Measurements from ENCODE around the gene ATXN1.
"Not testable (repeated sequence)": the region's sequence is repeated elsewhere in the genome, so short reads cannot be mapped to it uniquely, and the experiment has no call there.

Gene ATXN1

DNA sequence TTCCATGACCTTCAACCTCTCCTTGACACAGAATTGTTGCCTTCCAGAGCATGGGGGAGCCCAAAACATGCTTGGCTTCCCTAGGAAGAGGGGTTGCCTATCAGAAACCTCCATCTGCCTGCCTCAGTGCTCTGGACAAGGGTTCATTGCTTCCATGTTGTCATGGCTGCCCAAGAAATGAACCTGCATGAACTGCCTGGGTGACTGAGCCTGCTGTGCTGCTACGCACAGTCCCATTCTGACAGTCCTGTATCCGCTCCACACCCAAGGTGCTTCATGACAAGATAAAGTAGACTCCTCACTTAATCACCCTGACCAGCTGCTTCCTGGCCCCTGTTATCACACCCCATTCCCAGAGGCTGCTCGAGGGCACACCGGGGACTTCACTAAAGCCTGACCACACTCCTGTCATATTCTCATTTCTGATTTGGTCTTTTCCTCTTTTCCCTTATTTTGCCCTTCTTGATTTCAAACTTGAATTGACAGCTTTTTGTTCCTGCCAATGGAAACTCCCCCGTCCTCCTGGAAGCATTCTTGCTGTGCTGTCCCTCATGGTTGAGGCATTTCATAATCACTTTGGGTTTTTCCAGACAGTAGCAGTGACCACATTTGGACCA lies 491.0 kb downstream of the ATXN1 start:
- in situ Hi-C loops (cut with HindIII; ENCODE audit: low pct_ligation_motif_present, low pct_unique_long_range_greater_than_20kb, low sequenced_read_pairs), result no loop called here
- DNase-seq, result no peak

DNA sequence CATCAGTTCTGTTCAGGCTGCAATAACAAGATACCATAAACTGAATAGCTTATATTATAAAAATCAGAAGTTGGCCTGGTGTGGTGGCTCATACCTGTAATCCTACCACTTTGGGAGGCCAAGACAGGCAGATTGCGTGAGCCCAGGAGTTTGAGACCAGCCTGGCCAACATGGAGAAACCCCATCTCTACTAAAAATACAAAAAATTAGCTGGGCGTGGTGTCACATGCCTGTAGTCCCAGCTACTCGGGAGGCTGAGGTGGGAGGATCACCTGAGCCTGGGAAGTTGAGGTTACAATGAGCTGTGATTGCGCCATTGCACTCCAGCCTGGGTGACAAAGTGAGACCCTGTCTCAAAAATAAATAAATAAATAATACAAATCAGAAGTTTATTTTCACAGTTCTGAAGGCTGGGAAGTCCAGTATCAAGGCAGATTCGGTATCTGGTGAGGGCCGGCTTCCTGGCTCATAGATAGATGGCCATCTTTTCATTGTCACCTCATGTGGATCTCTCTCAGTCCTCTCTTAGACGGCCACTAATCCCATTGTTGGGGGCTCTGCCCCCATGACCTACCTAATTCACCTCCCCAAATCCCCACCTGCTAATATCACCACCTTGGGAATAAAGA lies 491.7 kb downstream of the ATXN1 start:
- DNase-seq; in situ Hi-C loops (cut with HindIII; ENCODE audit: low pct_ligation_motif_present, low pct_unique_long_range_greater_than_20kb, low sequenced_read_pairs): not testable (repeated sequence)

DNA sequence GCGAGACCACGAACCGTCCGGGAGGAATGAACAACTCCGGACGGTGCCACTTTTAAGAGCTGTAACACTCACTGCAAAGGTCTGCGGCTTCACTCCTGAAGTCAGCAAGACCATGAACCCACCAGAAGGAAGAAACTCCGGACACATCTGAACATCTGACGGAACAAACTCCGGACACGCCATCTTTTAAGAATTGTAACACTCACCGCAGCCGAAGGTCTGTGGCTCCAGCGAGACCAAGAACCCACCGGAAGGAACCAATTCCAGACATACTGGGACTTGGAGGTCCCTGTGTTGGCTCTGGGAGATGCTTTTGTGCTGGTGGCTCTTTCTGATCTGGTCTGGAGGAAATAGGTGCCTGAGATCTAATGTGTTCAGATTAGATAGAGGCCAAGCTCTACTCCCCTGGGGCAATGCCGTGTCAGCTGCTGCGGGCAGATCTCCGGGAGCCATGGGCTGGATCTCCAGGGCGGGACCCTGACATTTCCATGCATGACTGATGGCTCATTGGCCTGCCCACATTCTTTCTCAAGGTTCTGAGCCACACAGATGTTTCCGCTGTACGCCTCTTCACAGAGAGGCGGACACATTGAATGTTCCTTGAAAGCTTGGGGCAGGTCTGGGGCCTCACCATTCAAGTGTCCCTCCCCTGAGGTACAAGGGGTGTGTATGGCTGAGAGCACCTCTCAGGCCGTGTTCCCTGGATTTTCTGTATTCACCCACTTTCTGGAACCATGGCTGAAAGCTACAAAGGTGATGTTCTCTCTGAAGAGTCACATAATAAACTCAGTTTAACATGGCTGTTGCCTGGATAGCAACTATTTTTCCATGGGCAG lies 493.6 kb downstream of the ATXN1 start:
- in situ Hi-C loops (cut with HindIII; ENCODE audit: low pct_ligation_motif_present, low pct_unique_long_range_greater_than_20kb, low sequenced_read_pairs), result no loop called here
- DNase-seq, result no peak

DNA sequence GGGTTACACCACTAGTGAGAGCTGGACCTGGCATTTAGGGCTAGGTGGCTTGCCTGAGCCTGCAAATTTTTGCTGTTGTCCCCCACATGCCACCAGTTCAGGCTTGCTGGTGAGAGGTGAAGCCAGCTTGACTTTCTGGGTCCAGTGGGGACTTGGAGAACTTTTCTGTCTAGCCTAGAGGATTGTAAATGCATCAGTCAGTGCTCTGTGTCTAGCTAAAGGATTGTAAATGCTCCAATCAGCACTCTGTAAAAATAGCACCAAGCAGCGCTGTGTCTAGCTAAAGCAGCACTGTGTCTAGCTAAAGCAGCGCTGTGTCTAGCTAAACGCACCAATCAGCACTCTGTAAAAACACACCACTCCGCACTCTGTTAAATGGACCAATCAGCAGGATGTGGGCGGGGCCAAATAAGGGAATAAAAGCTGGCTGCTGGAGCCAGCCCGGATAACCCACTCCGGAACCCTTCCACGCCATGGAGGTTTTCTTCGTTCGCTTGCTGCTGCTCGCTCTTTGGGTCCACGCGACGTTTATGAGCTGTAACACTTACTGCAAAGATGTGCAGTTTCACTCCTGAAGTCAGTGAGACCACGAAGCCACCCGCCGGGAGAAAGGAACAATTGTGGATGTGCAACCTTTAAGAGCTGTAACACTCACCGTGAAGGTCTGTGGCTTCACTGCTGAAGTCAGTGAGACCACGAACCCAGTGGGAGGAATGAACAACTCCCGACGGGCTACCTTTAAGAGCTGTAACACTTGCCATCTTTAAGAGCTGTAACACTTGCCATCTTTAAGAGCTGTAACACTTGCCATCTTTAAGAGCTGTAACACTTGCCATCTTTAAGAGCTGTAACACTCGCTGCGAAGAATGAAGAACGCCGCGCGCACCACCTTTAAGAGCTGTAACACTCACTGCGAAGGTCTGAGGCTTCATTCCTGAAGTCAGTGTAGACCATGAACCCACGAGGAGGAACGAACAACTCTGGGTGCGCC lies 495.6 kb downstream of the ATXN1 start:
- in situ Hi-C loops (cut with HindIII; ENCODE audit: low pct_ligation_motif_present, low pct_unique_long_range_greater_than_20kb, low sequenced_read_pairs), result no loop called here
- DNase-seq, result no peak

DNA sequence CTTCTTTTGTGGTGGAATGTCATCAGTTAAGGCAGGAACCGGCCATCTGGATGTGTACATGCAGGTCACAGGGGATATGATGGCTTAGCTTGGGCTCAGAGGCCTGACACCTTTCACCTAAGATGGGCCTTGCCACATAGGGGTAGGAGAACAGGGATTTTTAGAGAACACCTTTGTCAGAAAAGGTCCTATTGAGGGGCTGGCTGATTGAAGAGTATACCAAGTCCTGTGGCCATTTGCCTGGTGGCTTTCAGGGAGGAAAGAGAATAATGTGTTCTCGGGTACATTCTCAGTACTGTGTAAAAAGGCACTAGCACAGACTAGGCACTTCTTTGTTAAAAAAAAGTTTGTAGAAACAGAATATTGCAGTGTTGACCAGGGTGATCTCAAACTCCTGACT lies 496.5 kb downstream of the ATXN1 start:
- no peak for DNase-seq
- in situ Hi-C loops (cut with HindIII; ENCODE audit: low pct_ligation_motif_present, low pct_unique_long_range_greater_than_20kb, low sequenced_read_pairs), result no loop called here

DNA sequence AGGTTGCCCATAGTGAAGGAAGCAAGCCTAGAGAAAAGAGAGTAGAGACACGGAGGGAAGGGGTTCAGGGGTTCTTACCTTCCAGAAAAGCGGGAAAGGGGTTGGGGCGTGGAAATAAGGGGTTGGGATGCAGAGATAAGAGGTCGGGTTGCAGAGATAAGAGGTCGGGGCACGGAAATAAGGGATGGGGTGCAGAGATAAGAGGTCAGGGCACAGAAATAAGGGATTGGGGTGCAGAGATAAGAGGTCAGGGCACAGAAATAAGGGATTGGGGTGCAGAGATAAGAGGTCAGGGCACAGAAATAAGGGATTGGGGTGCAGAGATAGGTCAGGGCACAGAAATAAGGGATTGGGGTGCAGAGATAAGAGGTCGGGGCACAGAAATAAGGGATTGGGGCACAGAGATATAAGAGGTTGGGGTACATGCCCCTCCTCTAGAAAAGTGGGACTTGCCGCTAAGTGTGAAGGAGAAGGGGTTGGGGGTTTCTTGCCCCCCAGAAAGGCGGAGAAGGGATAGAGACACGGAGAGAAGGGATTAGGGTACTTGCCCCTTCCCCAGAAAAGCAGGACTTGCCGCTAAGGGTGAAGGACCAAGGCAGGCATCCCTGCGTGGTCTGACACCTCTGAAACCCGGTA lies 497.7 kb downstream of the ATXN1 start:
- in situ Hi-C loops (cut with HindIII; ENCODE audit: low pct_ligation_motif_present, low pct_unique_long_range_greater_than_20kb, low sequenced_read_pairs), result not testable (repeated sequence)

DNA sequence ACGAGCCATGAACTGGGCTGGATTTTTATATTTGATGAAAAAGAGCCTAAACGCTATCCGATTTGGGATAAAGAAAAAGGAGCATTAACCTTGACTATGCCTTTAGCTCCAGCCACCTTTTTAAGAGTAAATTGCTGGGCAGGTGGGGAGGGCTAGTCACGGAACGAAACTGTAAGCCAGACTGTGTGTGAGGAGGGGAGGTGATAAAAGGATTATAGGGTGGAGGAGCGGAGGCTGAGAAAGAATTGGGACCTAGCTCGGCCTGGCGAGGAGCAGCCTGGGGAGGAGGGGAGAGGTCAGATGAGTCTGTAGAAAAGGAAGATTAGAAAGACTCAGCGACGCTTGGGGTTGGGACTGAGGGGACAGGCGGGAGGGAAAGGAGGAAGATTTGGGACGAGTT lies 498.5 kb downstream of the ATXN1 start:
- in situ Hi-C loops (cut with HindIII; ENCODE audit: low pct_ligation_motif_present, low pct_unique_long_range_greater_than_20kb, low sequenced_read_pairs), result not testable (repeated sequence)

More for the DNA sequence above, 497.7 kb downstream of the ATXN1 start:
- DNase-seq, result not testable (repeated sequence)

DNA sequence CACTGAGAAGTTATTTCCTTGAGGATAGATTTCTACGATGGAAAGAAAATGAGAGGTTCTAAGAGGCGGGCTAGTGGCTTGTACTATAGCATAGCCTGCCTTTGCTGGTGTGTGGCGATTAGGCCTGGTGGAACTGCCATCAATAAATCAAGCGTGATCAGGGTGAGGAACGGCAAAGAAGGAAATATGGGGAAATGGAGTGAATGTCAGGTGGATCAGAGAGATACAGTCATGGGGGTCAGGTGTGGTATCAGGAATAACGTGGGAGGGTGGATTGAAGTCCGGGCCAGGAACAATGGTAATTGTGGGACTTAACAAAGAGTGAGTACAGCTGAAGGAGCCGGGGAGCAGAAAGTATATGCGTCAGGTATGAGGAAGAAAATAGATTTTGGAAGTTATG lies 500.7 kb downstream of the ATXN1 start:
- DNase-seq; in situ Hi-C loops (cut with HindIII; ENCODE audit: low pct_ligation_motif_present, low pct_unique_long_range_greater_than_20kb, low sequenced_read_pairs): not testable (repeated sequence)

More for the DNA sequence above, 498.5 kb downstream of the ATXN1 start:
- not testable (repeated sequence) for DNase-seq

DNA sequence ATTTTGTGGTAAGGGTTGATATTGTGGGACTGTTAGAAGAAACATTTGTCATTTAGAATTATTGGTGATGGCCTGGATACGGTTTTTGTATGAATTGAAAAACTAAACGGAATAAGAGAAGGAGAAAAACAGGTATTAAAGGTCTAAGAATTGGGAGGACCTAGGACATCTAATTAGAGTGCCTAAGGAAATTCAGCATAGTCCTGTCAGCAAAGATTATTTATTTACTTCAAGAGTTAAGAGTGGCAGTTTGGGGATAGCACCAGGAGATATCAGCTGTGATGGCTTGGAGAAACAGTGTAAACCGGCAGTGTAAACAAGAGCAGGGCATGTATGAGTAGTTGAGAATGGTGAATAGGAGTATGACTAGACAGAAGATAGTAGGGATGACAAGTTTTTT lies 501.7 kb downstream of the ATXN1 start:
- DNase-seq; in situ Hi-C loops (cut with HindIII; ENCODE audit: low pct_ligation_motif_present, low pct_unique_long_range_greater_than_20kb, low sequenced_read_pairs): not testable (repeated sequence)

DNA sequence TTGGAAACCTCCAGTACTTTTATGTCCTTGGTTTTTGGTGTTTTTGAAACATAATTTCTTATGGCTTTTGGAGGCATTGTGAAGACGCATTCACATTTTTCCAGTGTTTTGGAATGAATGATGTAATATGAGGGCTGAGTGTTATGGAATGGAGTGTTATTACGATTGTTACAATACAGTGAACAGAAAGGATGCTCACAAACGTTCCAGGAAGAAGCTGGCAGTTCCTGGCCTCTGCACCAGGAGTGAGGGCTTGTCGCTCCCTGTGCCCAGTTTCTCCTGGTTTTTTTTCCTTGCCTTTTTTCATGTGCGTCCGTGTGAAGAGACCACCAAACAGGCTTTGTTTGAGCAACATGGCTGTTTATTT lies 502.6 kb downstream of the ATXN1 start:
- in situ Hi-C loops (cut with HindIII; ENCODE audit: low pct_ligation_motif_present, low pct_unique_long_range_greater_than_20kb, low sequenced_read_pairs), result no loop called here
- no peak for DNase-seq

DNA sequence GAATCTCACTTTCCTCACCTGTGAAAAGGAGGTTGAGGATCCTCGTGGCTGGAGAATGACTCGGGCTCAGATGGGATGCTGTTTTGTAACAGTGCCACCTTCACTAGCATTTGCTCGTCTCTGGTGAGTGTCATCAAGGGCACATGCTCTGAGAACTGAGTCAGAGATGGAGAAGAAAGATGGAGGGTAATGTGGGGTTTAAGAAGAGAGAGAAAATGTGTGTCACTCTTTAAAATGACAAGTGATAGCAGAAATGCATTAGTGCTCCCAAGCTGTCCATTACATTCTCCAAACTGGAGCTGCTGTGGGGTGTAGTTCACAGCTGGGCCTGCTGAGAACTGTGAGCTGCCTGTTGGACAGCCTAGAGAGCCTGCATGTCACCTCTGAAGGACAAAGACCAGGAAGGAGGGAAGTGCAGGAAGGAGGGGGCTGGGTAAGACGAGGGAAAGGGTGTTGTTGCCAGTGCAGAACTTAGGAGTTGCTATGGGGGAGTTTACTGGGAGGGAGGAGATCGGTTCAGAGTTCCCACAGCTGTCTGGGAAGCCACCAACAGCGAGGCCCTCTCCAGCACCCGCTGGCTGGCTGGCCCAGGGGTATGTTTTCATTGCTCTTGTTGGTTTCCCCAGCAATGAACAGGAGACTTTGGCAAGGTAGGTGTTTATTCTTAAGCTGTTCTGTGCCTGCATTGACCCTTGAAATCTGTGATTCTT lies 503.1 kb downstream of the ATXN1 start:
- DNase-seq, result no peak

DNA sequence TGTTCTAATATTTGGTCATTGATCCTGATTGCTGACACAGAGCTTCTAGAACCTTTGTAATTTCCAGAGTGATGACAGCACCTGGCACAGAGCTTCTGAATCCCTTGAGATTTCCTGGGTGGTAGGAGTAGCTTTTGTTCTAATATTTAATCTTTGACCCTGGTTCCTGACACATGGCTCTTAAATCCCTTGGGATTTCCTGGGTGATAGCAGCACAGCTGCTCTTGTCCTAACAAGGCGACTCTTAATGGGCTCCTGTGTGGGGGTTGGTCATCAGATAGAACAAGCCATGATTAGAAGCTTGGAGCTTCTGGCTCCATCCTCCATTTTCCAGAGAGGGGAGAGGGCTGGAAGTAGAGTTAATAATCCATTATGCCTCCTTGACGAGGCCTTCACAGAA lies 504.5 kb downstream of the ATXN1 start:
- no peak for DNase-seq
- in situ Hi-C loops (cut with HindIII; ENCODE audit: low pct_ligation_motif_present, low pct_unique_long_range_greater_than_20kb, low sequenced_read_pairs), result no loop called here

More for the DNA sequence above, 503.1 kb downstream of the ATXN1 start:
- in situ Hi-C loops (cut with HindIII; ENCODE audit: low pct_ligation_motif_present, low pct_unique_long_range_greater_than_20kb, low sequenced_read_pairs), result no loop called here

DNA sequence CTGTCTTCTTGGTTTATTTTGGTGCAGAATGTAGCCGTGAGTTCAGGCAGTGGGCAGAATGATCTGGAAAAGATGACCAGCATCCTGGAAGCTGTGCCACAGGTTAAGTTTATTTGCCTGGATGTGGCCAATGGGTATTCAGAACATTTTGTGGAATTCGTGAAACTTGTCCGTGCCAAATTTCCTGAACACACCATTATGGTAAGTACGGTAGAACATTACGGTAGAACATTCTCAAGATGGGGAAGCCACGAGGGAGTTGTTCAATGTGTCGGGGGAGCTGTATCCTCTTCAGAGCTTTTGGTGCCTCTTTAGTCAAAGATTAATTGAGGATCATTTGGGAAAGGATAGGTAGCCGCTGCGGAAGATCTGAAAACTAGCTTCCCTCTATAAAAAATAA lies 506.7 kb downstream of the ATXN1 start:
- no peak for DNase-seq
- in situ Hi-C loops (cut with HindIII; ENCODE audit: low pct_ligation_motif_present, low pct_unique_long_range_greater_than_20kb, low sequenced_read_pairs), result no loop called here

DNA sequence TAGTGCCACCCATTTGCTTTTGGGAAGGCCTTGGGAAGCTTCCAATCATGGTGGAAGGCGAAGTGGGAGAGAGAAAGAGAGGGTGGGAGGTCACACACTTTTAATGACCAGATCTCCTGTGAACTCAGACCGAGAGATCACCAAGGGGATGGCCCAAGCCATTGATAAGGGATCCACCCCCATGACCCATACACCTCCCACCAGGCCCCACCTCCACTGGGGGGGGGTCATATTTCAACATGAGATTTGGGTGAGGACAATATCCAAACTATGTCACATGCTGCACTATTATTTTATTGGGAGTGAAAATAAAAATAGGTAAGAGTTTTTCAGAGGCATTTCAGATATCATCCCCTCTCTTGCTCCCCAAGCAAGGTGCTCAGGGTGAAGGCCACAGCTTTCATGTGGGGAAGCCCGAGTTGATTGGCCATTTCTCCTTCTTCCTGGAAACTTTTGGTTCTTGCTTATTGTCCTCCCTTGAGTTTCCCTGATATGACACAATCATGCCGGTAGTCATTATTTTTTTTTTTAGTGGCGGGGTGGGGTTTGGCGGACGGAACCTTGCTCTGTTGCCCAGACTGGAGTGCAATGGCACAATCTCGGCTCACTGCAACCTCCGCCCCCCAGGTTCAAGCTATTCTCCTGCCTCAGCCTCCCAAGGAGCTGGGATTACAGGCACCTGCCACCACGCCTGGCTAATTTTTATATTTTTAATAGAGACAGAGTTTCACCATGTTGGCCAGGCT lies 507.7 kb downstream of the ATXN1 start:
- DNase-seq, result no peak
- in situ Hi-C loops (cut with HindIII; ENCODE audit: low pct_ligation_motif_present, low pct_unique_long_range_greater_than_20kb, low sequenced_read_pairs), result no loop called here

DNA sequence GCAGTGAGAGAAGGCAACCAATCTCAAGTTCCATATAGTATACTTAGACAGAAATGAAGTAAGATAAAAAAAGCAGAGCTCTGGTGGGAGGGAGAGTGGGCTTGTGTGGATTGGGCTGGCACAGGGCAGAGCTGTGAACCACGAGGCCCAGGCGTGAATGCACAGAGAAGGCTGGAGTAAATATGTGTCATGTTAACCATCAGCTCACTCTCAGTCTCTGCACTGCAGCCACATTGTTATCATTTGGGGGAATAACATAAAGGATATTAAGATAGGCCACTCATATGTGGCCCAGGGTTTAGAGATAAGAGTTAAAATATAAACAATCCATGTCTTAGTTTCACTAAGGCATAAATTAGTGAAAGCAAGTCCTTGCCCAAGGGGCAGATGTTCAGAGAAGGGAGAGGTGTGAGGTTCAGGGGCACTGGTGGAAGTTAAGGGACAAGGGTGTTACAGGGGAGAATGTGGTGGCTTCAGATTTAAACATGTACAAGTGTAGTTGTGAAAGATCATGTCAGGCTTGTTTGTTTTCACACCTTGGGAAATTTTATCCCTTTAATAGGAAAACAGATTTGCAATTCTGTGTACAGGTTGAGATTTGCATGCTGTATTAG lies 508.5 kb downstream of the ATXN1 start:
- DNase-seq, result no peak
- in situ Hi-C loops (cut with HindIII; ENCODE audit: low pct_ligation_motif_present, low pct_unique_long_range_greater_than_20kb, low sequenced_read_pairs), result no loop called here

DNA sequence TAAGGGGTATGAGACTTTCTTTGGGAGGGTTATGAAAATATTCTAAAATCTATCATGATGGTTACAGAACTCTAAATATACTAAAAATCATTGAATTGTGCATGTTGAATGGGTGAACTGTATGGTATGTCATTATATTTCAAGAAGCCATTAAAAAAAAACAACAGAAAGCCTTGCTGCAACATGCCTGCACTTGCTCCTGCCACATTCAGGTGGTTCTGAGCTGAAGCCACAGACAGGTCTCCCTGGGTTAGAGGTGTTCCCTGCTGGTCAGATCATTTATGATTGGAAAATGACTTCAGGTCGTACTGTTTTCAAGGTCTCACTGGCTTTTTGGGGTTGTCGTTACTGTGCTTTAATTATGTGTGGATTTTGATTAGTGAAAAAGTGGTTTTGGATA lies 509.6 kb downstream of the ATXN1 start:
- in situ Hi-C loops (cut with HindIII; ENCODE audit: low pct_ligation_motif_present, low pct_unique_long_range_greater_than_20kb, low sequenced_read_pairs), result no loop called here
- DNase-seq, result no peak

DNA sequence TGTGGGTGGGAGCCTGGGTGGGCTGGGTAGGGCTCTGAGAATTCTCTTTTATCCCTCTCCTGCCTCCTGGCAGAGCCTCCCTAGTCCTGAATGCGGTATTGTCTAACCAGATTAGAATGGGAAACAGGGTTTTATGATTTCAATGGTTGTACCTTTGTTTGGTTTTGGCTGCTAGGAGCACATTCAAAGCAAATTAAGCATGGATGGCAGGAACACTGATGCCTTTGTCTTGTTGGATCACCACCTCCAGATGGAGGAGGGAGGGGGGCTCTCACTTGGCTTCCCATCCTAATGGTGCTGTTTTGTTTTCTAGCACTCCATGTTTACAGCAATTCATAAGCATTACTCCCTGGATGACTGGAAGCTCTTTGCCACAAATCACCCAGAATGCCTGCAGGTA lies 511.3 kb downstream of the ATXN1 start:
- in situ Hi-C loops (cut with HindIII; ENCODE audit: low pct_ligation_motif_present, low pct_unique_long_range_greater_than_20kb, low sequenced_read_pairs), result no loop called here
- no peak for DNase-seq

Measured in ACHN (cell line).